GM13977 (cell line): ENCODE data around the gene MMRN1.
A peak's percentile ranks its signal among the peaks of the same experiment; 100 is the strongest.
"Not testable (repeated sequence)": the region's sequence is repeated elsewhere in the genome, so short reads cannot be mapped to it uniquely, and the experiment has no call there.

ENCODE experiments used
- DNase-seq: peaks from one replicate; pipeline ENCODE4 v3.0.0; 2012; ENCODE audit warnings: low spot score
- in situ Hi-C: fragments of 300-500 bp; cut with MboI; formaldehyde crosslinking; loops from one replicate; pipeline ENCODE4 v1.12.0; 2022; ENCODE audit warnings: low sequenced_read_pairs, low pct_unique_long_range_greater_than_20kb, mixed read lengths, inconsistent platforms; ENCODE audit not compliant: unreplicated experiment
- TF ChIP-seq, protein P1 (sequence below): IDR thresholded peaks from 2 replicates; pipeline ENCODE4 v1.5.1; 2012; ENCODE audit warnings: mild to moderate bottlenecking, control low read depth; ENCODE audit not compliant: insufficient read depth; ENCODE audit errors: extremely low read depth, missing control alignments

The MMRN1 gene

DNA sequence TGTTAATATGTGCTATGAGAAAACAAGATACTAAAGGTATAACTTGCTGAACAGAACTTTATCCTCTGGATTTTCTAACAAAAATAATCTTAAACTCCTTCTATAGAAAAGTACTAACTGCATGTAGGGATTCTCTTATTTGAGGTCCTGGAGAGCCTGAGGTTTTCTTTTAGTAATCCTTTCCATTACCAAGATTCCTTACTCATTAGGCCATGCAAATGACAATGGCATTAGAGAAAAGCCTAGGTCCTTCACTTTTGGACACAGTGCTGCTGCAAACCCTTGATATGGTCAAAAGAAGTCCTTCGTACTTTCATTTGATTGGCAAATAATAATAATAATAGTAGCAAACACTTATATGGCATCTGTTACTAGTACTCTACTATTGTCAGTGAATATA, 3.2 kb downstream of the MMRN1 start:
- DNase-seq, result no peak
- TF ChIP-seq, protein P1, sequence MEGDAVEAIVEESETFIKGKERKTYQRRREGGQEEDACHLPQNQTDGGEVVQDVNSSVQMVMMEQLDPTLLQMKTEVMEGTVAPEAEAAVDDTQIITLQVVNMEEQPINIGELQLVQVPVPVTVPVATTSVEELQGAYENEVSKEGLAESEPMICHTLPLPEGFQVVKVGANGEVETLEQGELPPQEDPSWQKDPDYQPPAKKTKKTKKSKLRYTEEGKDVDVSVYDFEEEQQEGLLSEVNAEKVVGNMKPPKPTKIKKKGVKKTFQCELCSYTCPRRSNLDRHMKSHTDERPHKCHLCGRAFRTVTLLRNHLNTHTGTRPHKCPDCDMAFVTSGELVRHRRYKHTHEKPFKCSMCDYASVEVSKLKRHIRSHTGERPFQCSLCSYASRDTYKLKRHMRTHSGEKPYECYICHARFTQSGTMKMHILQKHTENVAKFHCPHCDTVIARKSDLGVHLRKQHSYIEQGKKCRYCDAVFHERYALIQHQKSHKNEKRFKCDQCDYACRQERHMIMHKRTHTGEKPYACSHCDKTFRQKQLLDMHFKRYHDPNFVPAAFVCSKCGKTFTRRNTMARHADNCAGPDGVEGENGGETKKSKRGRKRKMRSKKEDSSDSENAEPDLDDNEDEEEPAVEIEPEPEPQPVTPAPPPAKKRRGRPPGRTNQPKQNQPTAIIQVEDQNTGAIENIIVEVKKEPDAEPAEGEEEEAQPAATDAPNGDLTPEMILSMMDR, result no peak
- in situ Hi-C loops, result no loop called here

DNA sequence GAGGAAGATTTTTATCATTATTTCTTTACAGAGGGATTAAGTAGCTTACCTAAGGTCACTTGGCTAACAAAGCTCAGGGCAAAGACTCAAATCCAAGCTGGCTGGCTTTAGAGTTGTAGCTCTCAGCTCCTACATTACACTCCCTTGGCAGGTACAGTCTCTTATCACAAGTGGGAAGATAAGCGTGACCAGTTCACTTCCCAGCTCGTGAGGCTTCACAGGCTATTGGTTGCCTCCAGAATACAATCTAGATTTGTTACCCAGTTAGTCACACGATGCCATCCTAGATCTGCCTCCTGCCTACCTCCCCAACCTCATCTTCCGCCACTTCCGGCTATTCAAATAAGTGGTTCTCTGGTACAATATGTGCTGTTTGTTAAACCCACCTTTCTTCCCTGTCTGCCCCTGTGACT, 3.7 kb downstream of the MMRN1 start:
- DNase-seq, result no peak
- TF ChIP-seq, protein P1, result no peak
- in situ Hi-C loops, result no loop called here

DNA sequence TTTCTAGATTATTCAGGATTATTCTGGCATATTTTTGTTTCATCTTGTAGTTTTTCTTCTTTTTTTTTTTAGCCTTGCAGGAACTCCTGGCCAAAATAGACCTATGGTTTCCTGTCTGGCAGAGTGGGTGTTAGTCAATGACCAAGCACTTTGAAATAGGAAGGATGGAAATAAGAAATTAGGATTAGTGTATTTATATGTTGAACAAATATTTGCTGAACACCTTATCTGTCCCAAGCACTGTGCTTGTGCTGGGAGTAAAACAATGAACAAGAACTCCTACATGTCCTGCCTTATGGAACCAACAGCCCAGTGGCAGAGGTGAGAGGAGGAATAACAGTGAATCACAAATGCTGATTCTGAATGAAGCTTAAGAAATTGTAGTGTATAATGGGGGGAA, 4.5 kb downstream of the MMRN1 start:
- in situ Hi-C loops, result no loop called here
- DNase-seq, result no peak
- TF ChIP-seq, protein P1, result no peak

DNA sequence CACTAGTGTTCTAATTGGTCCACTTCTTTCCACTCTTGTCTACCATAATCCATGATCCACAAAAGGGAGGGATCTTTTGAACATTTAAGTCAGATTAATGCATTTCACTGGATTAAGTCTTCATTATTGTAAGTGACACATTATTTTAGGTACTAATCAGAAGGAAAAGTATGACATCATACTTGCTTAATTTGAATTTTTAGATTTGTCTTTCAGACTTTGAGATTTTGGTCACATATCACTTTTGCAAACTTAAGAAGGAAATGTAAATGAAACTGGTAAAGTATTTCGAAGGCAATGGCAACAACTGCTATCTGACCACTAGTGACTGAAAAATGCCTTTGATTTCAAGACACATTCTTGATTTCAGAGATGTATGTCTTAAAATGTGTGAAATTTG, 5.2 kb downstream of the MMRN1 start:
- in situ Hi-C loops, result no loop called here
- TF ChIP-seq, protein P1, result no peak
- no peak for DNase-seq

DNA sequence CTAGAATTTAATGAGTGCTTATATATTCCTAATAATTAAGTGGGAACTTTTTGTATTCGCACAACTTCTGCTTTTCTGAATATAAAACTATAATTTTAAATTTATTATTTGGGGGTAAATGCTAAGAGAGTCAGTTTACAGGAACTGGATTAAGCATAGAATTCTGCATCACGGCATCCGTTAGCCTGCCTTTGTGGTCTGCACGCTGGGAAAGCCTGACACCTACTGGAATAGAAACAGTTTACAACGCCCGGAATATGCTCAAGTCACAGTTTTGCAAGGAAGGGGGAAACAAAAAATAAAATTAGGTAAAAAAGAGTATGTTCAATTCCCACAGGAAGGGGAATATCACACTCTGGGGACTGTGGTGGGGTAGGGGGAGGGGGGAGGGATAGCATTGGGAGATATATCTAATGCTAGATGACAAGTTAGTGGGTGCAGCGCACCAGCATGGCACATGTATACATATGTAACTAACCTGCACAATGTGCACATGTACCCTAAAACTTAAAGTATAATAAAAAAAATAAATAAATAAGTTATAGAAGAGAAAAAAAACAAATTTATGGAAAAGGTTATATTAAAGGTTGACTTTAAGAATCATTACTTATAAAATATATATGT, 7.3 kb downstream of the MMRN1 start:
- in situ Hi-C loops, DNase-seq: not testable (repeated sequence)
- TF ChIP-seq, protein P1, result peak; percentile 67

DNA sequence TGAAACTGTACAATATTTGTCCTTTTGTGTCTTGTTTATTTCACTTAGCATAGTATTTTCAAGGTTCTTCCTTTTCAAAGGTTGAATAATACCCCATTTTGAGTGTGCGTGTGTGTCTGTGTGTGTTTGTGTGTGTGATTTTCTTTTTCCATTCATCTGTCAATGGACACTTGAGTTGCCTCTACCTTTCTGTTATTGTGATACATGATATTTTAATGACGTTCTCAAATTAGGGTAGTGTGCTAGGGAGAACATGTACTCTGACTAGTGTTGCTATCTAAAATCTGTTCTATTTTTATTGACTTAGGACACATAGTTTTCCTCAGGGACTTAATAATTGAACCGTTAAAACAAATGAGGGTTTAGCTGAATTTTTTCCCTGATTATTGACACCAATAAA, 9.9 kb downstream of the MMRN1 start:
- no peak for DNase-seq
- TF ChIP-seq, protein P1, result no peak
- in situ Hi-C loops, result no loop called here
